ENCODE results near the gene HEATR3. TPM values are rescaled to one million over a fixed set of nuclear protein-coding genes. Genes with fewer than 3 reads are reported as not detected.

The HEATR3 gene
- total and polyA plus RNA-seq, 2 of the 13 experiments (the other 11 are each of a cell fraction or from before 2014, with no cell fraction given): 22.4 to 52.4 TPM

- TF ChIP-seq THAP7 (CRISPR knock-in tag; IDR thresholded peaks at IDR 0.05) (no peak), POLR2AphosphoS5 (IDR thresholded peaks at IDR 0.05; ENCODE audit: low read depth, low read length) (peak; percentile 92), FOSL1 (CRISPR knock-in tag; IDR thresholded peaks at IDR 0.05; ENCODE audit: borderline replicate concordance) (no peak), ZBTB1 (CRISPR knock-in tag; IDR thresholded peaks at IDR 0.05; ENCODE audit: borderline replicate concordance) (no peak), ZNF644 (CRISPR knock-in tag; IDR thresholded peaks at IDR 0.05; ENCODE audit: low read depth) (peak; percentile 45; the same call in 1 of the 2 replicates), KLF11 (CRISPR knock-in tag; IDR thresholded peaks at IDR 0.05) (peak; percentile 72; the same call in 1 of the 2 replicates), MYC (CRISPR knock-in tag; IDR thresholded peaks at IDR 0.05; ENCODE audit: borderline replicate concordance) (peak; percentile 90), NR2C2 (CRISPR knock-in tag; IDR thresholded peaks at IDR 0.05; ENCODE audit: borderline replicate concordance) (peak; percentile 27; the same call in 1 of the 2 replicates), GZF1 (CRISPR knock-in tag; IDR thresholded peaks at IDR 0.05) (peak; percentile 26; the same call in 1 of the 2 replicates), KDM2A (CRISPR knock-in tag; IDR thresholded peaks at IDR 0.05; ENCODE audit: borderline replicate concordance, low read depth) (peak; percentile 98), POGZ (CRISPR knock-in tag; IDR thresholded peaks at IDR 0.05) (peak; percentile 88), KAT2B (IDR thresholded peaks at IDR 0.05; ENCODE audit: borderline replicate concordance, low read depth, low read length) (no peak), NCOR1 (IDR thresholded peaks at IDR 0.05; ENCODE audit: borderline replicate concordance, low read length) (peak; percentile 58; the same call in 1 of the 2 replicates), SMYD3 (CRISPR knock-in tag; IDR thresholded peaks at IDR 0.05) (no peak), TMF1 (CRISPR knock-in tag; IDR thresholded peaks at IDR 0.05; ENCODE audit: low read depth) (peak; percentile 25), PRPF4 (IDR thresholded peaks at IDR 0.05; ENCODE audit: low read depth, low read length, poor library complexity, severe bottlenecking) (no peak), ZFP90 (CRISPR knock-in tag; IDR thresholded peaks at IDR 0.05; ENCODE audit: borderline replicate concordance) (peak; percentile 89), TRIM24 (CRISPR knock-in tag; IDR thresholded peaks at IDR 0.05) (no peak), ATF7-NPFF (CRISPR knock-in tag; IDR thresholded peaks at IDR 0.05; ENCODE audit: low read depth) (peak; percentile 95)
- TF ChIP-seq, protein P1, sequence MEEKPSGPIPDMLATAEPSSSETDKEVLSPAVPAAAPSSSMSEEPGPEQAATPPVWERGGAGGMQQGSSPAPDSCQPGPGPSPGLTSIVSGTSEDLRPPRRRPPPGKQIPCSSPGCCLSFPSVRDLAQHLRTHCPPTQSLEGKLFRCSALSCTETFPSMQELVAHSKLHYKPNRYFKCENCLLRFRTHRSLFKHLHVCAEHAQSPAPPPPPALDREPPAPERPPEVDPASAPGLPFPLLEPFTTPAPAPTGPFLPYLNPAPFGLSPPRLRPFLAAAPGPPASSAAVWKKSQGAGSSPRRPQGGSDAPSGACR (CRISPR knock-in tag; IDR thresholded peaks at IDR 0.05): peak; percentile 88
- TF ChIP-seq, protein P2, sequence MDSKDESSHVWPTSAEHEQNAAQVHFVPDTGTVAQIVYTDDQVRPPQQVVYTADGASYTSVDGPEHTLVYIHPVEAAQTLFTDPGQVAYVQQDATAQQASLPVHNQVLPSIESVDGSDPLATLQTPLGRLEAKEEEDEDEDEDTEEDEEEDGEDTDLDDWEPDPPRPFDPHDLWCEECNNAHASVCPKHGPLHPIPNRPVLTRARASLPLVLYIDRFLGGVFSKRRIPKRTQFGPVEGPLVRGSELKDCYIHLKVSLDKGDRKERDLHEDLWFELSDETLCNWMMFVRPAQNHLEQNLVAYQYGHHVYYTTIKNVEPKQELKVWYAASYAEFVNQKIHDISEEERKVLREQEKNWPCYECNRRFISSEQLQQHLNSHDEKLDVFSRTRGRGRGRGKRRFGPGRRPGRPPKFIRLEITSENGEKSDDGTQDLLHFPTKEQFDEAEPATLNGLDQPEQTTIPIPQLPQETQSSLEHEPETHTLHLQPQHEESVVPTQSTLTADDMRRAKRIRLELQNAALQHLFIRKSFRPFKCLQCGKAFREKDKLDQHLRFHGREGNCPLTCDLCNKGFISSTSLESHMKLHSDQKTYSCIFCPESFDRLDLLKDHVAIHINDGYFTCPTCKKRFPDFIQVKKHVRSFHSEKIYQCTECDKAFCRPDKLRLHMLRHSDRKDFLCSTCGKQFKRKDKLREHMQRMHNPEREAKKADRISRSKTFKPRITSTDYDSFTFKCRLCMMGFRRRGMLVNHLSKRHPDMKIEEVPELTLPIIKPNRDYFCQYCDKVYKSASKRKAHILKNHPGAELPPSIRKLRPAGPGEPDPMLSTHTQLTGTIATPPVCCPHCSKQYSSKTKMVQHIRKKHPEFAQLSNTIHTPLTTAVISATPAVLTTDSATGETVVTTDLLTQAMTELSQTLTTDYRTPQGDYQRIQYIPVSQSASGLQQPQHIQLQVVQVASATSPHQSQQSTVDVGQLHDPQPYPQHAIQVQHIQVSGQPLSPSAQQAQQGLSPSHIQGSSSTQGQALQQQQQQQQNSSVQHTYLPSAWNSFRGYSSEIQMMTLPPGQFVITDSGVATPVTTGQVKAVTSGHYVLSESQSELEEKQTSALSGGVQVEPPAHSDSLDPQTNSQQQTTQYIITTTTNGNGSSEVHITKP (CRISPR knock-in tag; IDR thresholded peaks at IDR 0.05; ENCODE audit: low read depth): 0 out of 2 replicates have a peak, but pooled peaks have one; percentile 27
- TF ChIP-seq, protein P3, sequence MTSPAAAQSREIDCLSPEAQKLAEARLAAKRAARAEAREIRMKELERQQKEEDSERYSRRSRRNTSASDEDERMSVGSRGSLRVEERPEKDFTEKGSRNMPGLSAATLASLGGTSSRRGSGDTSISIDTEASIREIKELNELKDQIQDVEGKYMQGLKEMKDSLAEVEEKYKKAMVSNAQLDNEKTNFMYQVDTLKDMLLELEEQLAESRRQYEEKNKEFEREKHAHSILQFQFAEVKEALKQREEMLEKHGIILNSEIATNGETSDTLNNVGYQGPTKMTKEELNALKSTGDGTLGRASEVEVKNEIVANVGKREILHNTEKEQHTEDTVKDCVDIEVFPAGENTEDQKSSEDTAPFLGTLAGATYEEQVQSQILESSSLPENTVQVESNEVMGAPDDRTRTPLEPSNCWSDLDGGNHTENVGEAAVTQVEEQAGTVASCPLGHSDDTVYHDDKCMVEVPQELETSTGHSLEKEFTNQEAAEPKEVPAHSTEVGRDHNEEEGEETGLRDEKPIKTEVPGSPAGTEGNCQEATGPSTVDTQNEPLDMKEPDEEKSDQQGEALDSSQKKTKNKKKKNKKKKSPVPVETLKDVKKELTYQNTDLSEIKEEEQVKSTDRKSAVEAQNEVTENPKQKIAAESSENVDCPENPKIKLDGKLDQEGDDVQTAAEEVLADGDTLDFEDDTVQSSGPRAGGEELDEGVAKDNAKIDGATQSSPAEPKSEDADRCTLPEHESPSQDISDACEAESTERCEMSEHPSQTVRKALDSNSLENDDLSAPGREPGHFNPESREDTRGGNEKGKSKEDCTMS (CRISPR knock-in tag; conservative IDR thresholded peaks at IDR 0.05): peak; percentile 73; the same call in 1 of the 2 replicates
These were observed at the start of gene HEATR3 (continued) for GRCh38 chr16:50065624-50066481.

Measured in HepG2 (cell line).